Measurements from ENCODE around the gene SERINC3. TPM values are rescaled to one million over a fixed set of nuclear protein-coding genes. Genes with fewer than 3 reads are reported as not detected.

The SERINC3 gene
- total RNA-seq, 4 donors from 2014 or later = 44.1 to 113 (median 58.3) TPM

DNA sequence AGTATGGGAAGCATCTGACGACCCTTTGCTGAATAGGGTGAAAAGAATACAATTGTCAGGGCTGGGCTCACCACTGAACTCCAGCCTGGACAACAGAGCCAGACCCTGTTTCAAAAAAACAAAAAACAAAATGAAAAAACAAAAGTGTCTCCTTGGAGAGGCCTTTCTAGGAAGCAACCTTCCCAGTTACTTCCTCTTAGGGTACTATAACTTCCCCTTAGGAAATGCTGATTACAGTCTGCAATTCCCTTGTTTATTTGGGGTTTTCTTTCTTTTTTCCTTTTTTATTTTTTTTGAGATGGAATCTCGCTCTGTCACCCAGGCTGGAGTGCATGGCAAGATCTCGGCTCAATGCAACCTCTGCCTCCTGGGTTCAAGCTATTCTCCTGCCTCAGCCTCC is 66.7 kb downstream of the SERINC3 start:
- Histone ChIP-seq H3K4me1 (no peaks in the 10 kb centered on the region), H3K27me3 (no peaks in the 10 kb centered on the region), H3K9me3 (no peaks in the 10 kb centered on the region), H3K36me3 (no peaks in the 10 kb centered on the region), H3K4me3 (no peak overlapping the region), H3K27ac (no peak overlapping the region)
- TF ChIP-seq POLR2A (IDR thresholded peaks at IDR 0.05) = no peak
- TF ChIP-seq, protein P1, sequence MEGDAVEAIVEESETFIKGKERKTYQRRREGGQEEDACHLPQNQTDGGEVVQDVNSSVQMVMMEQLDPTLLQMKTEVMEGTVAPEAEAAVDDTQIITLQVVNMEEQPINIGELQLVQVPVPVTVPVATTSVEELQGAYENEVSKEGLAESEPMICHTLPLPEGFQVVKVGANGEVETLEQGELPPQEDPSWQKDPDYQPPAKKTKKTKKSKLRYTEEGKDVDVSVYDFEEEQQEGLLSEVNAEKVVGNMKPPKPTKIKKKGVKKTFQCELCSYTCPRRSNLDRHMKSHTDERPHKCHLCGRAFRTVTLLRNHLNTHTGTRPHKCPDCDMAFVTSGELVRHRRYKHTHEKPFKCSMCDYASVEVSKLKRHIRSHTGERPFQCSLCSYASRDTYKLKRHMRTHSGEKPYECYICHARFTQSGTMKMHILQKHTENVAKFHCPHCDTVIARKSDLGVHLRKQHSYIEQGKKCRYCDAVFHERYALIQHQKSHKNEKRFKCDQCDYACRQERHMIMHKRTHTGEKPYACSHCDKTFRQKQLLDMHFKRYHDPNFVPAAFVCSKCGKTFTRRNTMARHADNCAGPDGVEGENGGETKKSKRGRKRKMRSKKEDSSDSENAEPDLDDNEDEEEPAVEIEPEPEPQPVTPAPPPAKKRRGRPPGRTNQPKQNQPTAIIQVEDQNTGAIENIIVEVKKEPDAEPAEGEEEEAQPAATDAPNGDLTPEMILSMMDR (IDR thresholded peaks at IDR 0.05) = no peak
- intact Hi-C loops (cut with DNase I; ENCODE audit: low total_unique reads) = no loop called here
- no peak for DNase-seq

DNA sequence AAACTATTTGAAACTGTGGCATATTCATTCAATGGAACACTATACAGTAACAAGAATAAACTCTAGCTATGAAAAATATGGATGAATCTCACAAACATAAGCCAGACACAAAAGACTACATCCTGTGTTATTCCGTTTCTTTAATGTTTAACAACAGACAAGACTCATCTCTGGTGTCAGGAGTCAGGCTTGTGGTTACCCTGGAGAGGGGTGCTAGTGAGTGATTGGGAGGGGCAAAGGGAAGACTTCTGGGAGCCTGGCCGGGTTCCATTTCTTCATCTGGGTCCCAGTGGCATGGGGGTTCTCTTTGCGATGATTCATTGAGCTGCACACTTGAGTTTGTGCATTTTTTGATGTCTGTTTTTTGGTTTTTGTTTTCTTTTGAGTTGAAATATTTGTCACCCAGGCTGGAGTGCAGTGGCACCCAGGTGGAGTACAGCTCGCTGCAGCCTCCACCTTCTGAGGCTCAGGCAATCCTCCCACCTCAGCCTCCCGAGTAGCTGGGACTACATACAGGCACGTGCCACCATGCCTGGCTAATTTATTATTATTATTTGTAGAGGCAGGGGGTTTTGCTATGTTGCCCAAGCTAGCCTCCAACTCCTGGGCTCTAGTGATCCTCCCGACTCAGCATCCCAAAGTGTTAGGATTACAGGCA is 67.4 kb downstream of the SERINC3 start:
- intact Hi-C loops (cut with DNase I; ENCODE audit: low total_unique reads) = no loop called here
- Histone ChIP-seq H3K36me3 (no peaks in the 10 kb centered on the region), H3K27ac (no peak overlapping the region), H3K4me1 (no peaks in the 10 kb centered on the region), H3K4me3 (no peak overlapping the region), H3K9me3 (no peaks in the 10 kb centered on the region), H3K27me3 (no peaks in the 10 kb centered on the region)
- DNase-seq = no peak
- TF ChIP-seq, protein P1 (IDR thresholded peaks at IDR 0.05) = no peak
- no peak for TF ChIP-seq POLR2A (IDR thresholded peaks at IDR 0.05)

DNA sequence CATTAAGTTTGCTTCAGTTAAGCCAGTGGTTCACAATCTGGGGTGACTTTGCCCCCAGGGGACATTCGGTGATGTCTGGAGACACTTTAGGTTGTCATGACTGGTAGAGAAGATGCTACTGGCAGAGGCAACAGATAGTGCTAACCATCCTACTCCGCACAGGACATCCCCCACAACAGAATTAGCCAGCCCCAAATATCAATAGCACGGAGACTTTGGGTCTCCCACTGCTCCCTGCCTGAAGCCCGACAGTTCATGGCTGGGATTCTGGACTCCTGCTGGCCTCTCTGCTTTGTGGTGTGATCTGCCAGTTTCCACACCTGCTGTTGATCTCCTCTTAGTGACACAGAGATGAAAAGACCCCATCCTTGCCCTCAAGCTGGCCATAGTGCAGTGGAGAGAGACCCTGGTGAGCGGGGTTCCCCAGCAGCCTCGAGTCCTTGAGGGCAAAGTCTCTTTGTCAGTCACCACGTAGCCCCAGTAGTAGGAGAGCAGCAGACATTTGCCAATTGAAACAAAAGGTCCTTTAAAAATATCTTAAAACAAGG is 70.9 kb downstream of the SERINC3 start:
- Histone ChIP-seq H3K36me3 (no peaks in the 10 kb centered on the region), H3K9me3 (no peaks in the 10 kb centered on the region), H3K27me3 (no peaks in the 10 kb centered on the region), H3K27ac (no peak overlapping the region), H3K4me3 (no peak overlapping the region), H3K4me1 (no peaks in the 10 kb centered on the region)
- DNase-seq = no peak
- intact Hi-C loops (cut with DNase I; ENCODE audit: low total_unique reads) = no loop called here
- TF ChIP-seq, protein P1 (IDR thresholded peaks at IDR 0.05) = no peak
- TF ChIP-seq POLR2A (IDR thresholded peaks at IDR 0.05) = no peak

DNA sequence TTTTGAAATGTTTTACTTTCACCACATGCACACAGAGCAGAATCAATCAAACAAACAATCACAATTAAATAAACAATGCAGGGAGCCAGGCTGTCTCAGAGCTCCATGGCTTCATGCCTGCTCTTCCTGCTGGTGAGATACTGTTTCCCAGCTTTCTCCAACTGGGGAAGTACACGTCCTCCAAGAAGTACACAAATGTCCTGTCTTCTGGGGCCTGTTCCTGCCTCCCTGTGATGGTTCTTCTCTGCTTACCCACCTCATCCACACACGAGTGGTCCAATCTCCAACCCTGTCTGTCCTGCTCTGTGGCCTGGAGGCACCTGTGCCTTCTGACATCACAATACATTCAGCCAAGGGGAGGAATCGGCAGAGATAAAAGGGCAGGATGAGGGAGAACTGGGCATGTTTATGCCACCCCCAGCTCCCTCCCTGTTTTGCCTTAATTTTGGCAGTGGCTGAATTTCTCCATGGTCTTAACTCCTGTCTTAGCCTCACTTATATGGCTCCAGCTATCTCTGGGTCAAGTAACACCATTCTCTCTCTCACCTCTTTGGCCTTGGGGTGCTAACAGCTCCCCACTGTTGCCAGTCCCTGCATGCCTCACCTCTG is 71.5 kb downstream of the SERINC3 start:
- Histone ChIP-seq H3K9me3 (no peaks in the 10 kb centered on the region), H3K27ac (no peak overlapping the region), H3K27me3 (no peaks in the 10 kb centered on the region), H3K4me1 (no peaks in the 10 kb centered on the region), H3K36me3 (no peaks in the 10 kb centered on the region), H3K4me3 (no peak overlapping the region)
- intact Hi-C loops (cut with DNase I; ENCODE audit: low total_unique reads) = no loop called here
- DNase-seq = no peak
- TF ChIP-seq, protein P1 (IDR thresholded peaks at IDR 0.05) = no peak
- TF ChIP-seq POLR2A (IDR thresholded peaks at IDR 0.05) = no peak

DNA sequence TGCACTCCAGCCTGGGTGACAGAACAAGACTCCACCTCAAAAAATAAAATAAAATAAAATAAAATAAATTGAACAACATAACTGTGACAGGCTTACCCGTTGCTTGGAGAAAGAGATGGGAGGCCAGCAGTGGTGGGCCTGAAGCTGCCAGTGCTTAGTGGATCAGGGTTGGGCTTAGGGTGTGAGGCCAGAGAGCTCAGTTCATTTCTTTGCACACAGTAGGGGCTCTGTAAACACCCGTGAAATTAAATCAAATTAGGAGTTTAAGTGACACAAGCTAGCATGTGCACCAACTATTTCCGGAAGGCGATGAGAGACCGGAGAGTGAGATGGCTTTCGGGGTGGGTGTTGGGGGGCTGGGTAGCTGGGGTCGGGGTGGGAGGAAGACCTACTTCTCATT is 72.0 kb downstream of the SERINC3 start:
- intact Hi-C loops (cut with DNase I; ENCODE audit: low total_unique reads) = no loop called here
- no peaks in the 10 kb centered on the region for H3K36me3 ChIP-seq
- no peak overlapping the region for H3K4me3 ChIP-seq
- TF ChIP-seq, protein P1 (IDR thresholded peaks at IDR 0.05) = no peak
- TF ChIP-seq POLR2A (IDR thresholded peaks at IDR 0.05) = no peak
- no peaks in the 10 kb centered on the region for H3K4me1 ChIP-seq
- DNase-seq = no peak
- H3K27me3 ChIP-seq = no peaks in the 10 kb centered on the region
- H3K9me3 ChIP-seq = no peaks in the 10 kb centered on the region
- H3K27ac ChIP-seq = no peak overlapping the region
